AG04450 (cell line): Measurements from ENCODE around the gene ZNF536. TPM values are rescaled to one million over a fixed set of nuclear protein-coding genes. Genes with fewer than 3 reads are reported as not detected.

Experiments used
- CTCF ChIA-PET: fragments of 300-600, 350-600 bp; formaldehyde crosslinking; extraction: SDS; loops from one replicate; lab custom pipeline; 2022; ENCODE audit warnings: antibody characterized with exemption, inconsistent platforms; lab: Charles Lee
- POLR2A ChIA-PET: fragments of 350-600 bp; formaldehyde crosslinking; extraction: SDS; loops from one replicate; lab custom pipeline; 2021; ENCODE audit warnings: antibody characterized with exemption, inconsistent platforms; lab: Yijun Ruan, JAX
- DNase-seq: peaks from one replicate; pipeline ENCODE4 v3.0.0-alpha.2; 2011; ENCODE audit warnings: low read depth, low spot score
- H3K27ac ChIP-seq: one replicate; pipeline ENCODE4 v1.5.1; 2012; ENCODE audit warnings: low read depth, low read length, control low read depth
- H3K27me3 ChIP-seq: one replicate; pipeline ENCODE4 v1.6.0; 2012; ENCODE audit warnings: low read length; ENCODE audit not compliant: control insufficient read depth, insufficient read depth
- H3K4me3 ChIP-seq: 2 replicates; pipeline ENCODE4 v1.5.1; 2011; ENCODE audit warnings: mild to moderate bottlenecking, low read depth, low read length, control low read depth
- H3K9me3 ChIP-seq: 2 replicates; pipeline ENCODE4 v1.5.1; 2012; ENCODE audit warnings: low read length; ENCODE audit not compliant: control insufficient read depth, insufficient read depth
- CTCF ChIP-seq: IDR thresholded peaks from 2 replicates; pipeline ENCODE4 v1.5.1; 2011; ENCODE audit warnings: low read depth, low read length, control low read depth, inconsistent platforms
- polyA plus RNA-seq: library from polyadenylated mRNA; depleted of rRNA; stranded (reverse); fragments of >200 nt; gene quantifications from 2 replicates; pipeline ENCODE4 v1.2.3, GENCODE V29; 2011

The ZNF536 gene
- polyA plus RNA-seq, 1 experiment = not detected

- H3K9me3 ChIP-seq = peaks cover 59% of the 10 kb centered on the region
- ChIA-PET CTCF (no interaction called here), POLR2A (no interaction called here)
- H3K4me3 ChIP-seq = no peak overlapping the region
- H3K27ac ChIP-seq = no peak overlapping the region
- no peaks in the 10 kb centered on the region for H3K27me3 ChIP-seq
- TF ChIP-seq CTCF = no peak
- no peak for DNase-seq
These were observed 18.7 kb upstream of the ZNF536 start for GRCh38 chr19:30353394-30353945.

DNA sequence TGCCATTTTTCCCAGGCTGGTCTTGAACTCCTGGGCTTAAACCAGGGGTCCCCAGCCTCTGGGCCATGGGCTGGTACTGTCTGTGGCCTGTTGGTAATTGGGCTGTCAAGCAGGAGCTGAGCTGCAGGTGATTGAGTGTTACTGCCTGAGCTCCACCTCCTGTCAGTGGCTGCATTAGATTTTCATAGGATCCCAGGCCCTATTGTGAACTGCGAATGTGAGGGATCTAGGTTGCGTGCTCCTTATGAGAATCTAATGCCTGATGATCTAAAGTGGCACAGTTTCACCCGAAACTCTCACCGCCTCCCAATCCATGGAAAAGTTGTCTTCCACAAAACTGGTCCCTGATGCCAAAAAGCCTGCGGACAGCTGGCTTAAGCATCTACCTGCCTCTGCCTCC is 16.6 kb upstream of the ZNF536 start:
- DNase-seq = no peak
- ChIA-PET CTCF (no interaction called here), POLR2A (no interaction called here)
- Histone ChIP-seq H3K4me3 (no peak overlapping the region), H3K27me3 (no peaks in the 10 kb centered on the region), H3K9me3 (peaks cover 71% of the 10 kb centered on the region), H3K27ac (no peak overlapping the region)
- no peak for TF ChIP-seq CTCF

DNA sequence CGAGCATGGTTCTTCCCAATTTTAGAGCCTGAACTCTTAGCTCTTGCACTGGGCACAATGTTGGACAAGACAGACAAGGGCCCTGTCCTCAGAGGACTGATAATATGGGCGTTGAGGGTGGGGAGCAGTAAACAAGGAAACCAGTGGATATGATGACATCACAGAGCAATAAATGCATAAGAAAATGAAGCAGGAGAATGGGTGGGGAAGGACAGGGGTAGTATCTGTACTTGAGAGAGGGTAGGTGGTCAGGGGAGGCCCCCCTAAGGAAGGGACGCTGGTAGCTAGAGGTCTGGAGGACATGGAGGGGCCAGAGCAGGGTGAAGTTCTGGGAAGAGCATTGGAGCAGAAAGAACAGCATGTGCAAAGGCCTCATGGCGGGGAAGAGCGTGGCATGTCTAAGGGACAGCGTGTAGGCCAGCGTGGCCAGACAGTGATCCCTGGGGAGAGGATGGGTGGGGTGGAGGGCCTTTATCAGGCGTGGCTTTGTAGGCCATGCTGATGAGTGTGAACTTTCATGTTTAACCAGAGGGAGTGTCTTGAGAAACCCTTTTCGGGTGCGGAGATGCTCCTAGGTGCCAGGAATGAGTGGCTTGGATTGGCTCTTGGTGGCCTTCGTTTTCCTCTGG is 15.1 kb upstream of the ZNF536 start:
- Histone ChIP-seq H3K27me3 (no peaks in the 10 kb centered on the region), H3K27ac (no peak overlapping the region), H3K9me3 (peaks cover 76% of the 10 kb centered on the region), H3K4me3 (no peak overlapping the region)
- ChIA-PET CTCF (no interaction called here), POLR2A (no interaction called here)
- no peak for DNase-seq
- no peak for TF ChIP-seq CTCF

DNA sequence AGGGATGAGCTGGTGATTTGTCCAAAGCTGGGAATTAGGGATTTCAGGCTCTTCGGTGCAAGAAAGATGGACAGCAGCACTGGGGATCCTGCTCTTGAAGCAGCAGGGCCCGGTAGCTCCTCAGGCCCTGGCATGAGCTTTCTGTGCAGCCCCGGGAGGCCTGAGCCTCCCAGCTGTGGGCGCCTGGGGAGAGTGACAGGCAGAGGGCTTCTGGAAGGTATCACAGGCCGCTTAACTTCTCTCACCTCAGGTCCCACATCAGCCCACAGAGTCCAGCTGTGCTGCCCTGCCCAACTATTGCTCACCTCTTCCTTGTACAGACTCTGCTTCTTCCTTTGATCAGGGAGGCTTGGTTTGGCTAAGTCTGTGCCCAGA is 14.6 kb upstream of the ZNF536 start:
- Histone ChIP-seq H3K4me3 (no peak overlapping the region), H3K27ac (no peak overlapping the region), H3K9me3 (peaks cover 77% of the 10 kb centered on the region), H3K27me3 (no peaks in the 10 kb centered on the region)
- no peak for TF ChIP-seq CTCF
- no peak for DNase-seq
- POLR2A ChIA-PET = no interaction called here
- CTCF ChIA-PET = no interaction called here

DNA sequence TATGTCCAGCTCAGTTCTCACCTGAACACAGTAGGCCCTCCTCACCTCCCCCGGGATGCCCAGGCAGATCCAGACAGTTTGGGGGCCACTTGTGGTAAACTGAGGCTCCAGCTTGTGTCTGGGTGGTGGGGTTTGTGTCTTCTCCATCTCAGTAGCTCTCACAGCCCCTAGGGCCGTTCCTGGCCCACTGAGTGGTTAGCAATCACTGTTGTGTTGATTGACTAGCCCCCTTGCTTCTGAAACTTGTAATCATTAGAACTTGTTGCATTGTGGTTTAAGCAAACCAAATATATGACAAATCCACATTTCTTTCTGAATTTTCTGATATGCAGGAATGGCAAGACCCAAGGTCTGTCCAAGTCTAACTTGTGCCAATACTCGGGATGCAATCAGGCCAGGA is 13.9 kb upstream of the ZNF536 start:
- no peak for TF ChIP-seq CTCF
- Histone ChIP-seq H3K4me3 (no peak overlapping the region), H3K27ac (no peak overlapping the region), H3K27me3 (no peaks in the 10 kb centered on the region), H3K9me3 (peaks cover 82% of the 10 kb centered on the region)
- CTCF ChIA-PET = no interaction called here
- POLR2A ChIA-PET = no interaction called here
- DNase-seq = no peak
